Pancreas (tissue), 10 donors: ENCODE data around the gene PIGZ. TPM values are rescaled to one million over a fixed set of nuclear protein-coding genes. Genes with fewer than 3 reads are reported as not detected.
A peak's percentile ranks its signal among the peaks of the same experiment; 100 is the strongest.

ENCODE experiments used
- ATAC-seq, 4 donors: fragments of 200-7000 bp; cut with Tn5 transposase; one replicate each; pipeline versions ENCODE4 v1.8.0 to v1.9.1; 2020; ENCODE audit warnings: mild to moderate bottlenecking in 4 of 4, moderate library complexity in 4 of 4
- DNase-seq, 6 donors: peaks; one replicate each; pipeline ENCODE4 v3.0.0-alpha.2; 2020
- FAIRE-seq: peaks from 2 replicates; lab custom pipeline; 2012; peaks lifted over from hg19 to GRCh38; lab: Jason Lieb, UNC
- H3K27ac ChIP-seq, 4 donors: fragments of 200-600 bp; sonication (generic); 1 replicate in 3 of 4; 2 replicates in 1 of 4; pipeline versions ENCODE4 v1.5.0 to v1.8.0; 2020
- H3K27me3 ChIP-seq, 4 donors: fragments of 200-600 bp; one replicate each; pipeline ENCODE4 v1.8.0; 2021
- H3K36me3 ChIP-seq, 3 donors: fragments of 200-600 bp; sonication (generic) in 1 of 3; one replicate each; pipeline versions ENCODE4 v1.5.0 to v1.8.0; 2020 to 2021
- H3K4me1 ChIP-seq, 3 donors: fragments of 200-600 bp; one replicate each; pipeline ENCODE4 v1.8.0; 2021
- H3K4me3 ChIP-seq, 4 donors: fragments of 200-600 bp; sonication (generic) in 2 of 4; one replicate each; pipeline versions ENCODE4 v1.5.0 to v1.8.0; 2020 to 2021
- H3K9me3 ChIP-seq, 4 donors: fragments of 200-600 bp; one replicate each; pipeline ENCODE4 v1.8.0; 2021
- WGBS, 2 donors: extraction: QIAGEN DNeasy Blood & Tissue Kit; methylation state at CpG; one replicate each; pipeline ENCODE4 v1.1.7; 2013; 5-methylcytosine and 5-hydroxymethylcytosine counted together
- intact Hi-C, 3 donors: fragments of 100-400 bp; cut with DNase I; formaldehyde crosslinking; loops; one replicate each; pipeline versions ENCODE4 v1.11.1 to v1.14.2; 2022
- polyA plus RNA-seq, 2 donors: library from polyadenylated mRNA; stranded (reverse); fragments of 200-250 nt; gene quantifications; one replicate each; pipeline ENCODE4 v1.2.3, GENCODE V29; 2013
- total RNA-seq, 6 donors: library from RNA; stranded (reverse); fragmentation: NEBNext Ultra II Directional in 4 of 6; extraction: Animal tissue kit (Norgen Biotek cat#: 25700) in 4 of 6; gene quantifications; one replicate each; pipeline versions ENCODE4 v1.2.1 to v1.2.4, GENCODE V29; 2021 to 2023
- TF ChIP-seq, protein P1 (sequence below), 4 donors: fragments of 200-600 bp; sonication (generic) in 3 of 4; IDR thresholded peaks; one replicate each; pipeline versions ENCODE4 v1.5.0 to v1.8.0; 2021; ENCODE audit warnings: antibody characterized with exemption in 4 of 4
- donor health status: healthy with polysubstance abuse.
- donor health status: DM: no; HTN: no; CAD: no; lungs with moderate emphysema.
- donor health status: DM: no; HTN: no; CAD: no.
- donor health status: control.
- donor health status: control.
- donor health status: Bipolar disorder and iron deficiency.
- donor health status: DM: yes; HTN: yes; CAD: no.
- donor health status: DM: no; HTN: no; CAD: no.
- donor health status: DM: no; HTN: no; CAD: no.
- donor health status: DM: yes; HTN: yes; CAD: no.

Gene PIGZ
- total and polyA plus RNA-seq, 8 donors, result 1.3 to 3.8 (median 2.1) TPM

DNA sequence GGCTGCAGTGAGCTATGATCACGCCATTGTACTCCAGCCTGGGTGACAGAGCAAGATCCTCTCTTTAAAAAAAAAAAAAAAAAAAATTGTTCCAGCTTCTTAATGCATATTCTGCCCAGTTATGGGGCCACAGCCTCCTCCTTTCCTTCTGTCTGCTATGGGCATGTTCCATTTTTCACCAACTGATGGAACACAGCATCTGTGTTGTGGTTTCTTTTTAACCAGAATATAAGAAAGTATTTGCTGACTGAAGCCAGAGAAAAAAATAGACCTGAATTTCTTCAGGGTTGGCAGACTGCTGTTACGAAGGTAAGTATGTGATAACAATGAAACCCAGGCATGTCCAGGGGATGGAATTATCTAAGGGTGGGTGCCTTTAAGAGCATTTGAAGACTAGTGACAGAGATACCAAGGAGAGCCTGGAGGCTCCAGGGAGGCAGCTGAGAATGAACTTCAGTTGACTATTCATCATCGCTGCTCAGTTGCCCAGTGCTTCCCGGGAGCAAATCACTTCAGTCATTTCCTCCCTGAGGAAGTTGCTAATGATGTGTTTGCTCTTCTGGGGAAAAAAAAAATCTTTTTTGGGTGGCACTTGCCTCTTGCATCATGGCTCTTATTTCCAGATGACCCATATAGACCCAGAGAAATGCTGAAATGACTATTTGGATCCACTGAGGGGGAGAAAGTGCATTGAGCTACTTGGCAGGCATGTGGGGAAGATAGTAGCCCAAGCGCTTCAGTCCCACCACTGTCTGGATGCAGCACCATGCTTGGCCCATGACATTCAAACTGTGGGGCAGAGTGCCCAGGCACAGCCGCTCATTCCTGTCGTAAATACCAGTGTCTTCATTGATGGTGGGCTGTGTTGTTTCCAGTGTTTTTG is 40.8 kb downstream of the PIGZ start:
- H3K36me3 ChIP-seq, result peaks cover 0 to 24% (median 4%) of the 10 kb centered on the region in 3 donors

DNA sequence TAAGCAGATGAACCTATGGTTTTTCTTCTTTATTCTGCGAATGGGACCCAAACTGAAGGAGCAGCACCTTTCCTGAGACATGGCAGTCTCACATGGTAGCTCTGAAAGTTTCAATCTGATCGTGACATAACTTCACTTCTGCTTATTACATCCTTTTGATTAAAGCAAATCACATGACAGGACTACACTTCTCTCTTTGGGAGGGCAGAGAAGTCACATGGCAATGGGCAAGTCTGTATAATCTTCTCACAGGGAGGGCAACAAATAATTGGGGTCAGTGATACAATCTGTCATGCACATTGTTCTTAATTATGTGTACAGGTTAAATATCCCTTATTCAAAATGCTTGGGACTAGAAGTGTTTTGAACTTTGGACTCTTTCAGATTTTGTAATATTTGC is 47.9 kb downstream of the PIGZ start:
- TF ChIP-seq, protein P1, sequence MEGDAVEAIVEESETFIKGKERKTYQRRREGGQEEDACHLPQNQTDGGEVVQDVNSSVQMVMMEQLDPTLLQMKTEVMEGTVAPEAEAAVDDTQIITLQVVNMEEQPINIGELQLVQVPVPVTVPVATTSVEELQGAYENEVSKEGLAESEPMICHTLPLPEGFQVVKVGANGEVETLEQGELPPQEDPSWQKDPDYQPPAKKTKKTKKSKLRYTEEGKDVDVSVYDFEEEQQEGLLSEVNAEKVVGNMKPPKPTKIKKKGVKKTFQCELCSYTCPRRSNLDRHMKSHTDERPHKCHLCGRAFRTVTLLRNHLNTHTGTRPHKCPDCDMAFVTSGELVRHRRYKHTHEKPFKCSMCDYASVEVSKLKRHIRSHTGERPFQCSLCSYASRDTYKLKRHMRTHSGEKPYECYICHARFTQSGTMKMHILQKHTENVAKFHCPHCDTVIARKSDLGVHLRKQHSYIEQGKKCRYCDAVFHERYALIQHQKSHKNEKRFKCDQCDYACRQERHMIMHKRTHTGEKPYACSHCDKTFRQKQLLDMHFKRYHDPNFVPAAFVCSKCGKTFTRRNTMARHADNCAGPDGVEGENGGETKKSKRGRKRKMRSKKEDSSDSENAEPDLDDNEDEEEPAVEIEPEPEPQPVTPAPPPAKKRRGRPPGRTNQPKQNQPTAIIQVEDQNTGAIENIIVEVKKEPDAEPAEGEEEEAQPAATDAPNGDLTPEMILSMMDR (IDR thresholded peaks at IDR 0.05), result no peak
- no peaks in the 10 kb centered on the region for H3K36me3 ChIP-seq
- WGBS, 2 donors, result 69 to 71% methylated on average over 2 of the region's 2 CpGs
- DNase-seq, result no peak
- H3K4me1 ChIP-seq, result no peaks in the 10 kb centered on the region
- H3K4me3 ChIP-seq, result no peak overlapping the region
- ATAC-seq, result peak in 2 of 4 donors; percentile 29 to 40
- no peak for FAIRE-seq
- H3K27ac ChIP-seq, result no peak overlapping the region
- intact Hi-C loops, result no loop called here
- H3K9me3 ChIP-seq, result no peaks in the 10 kb centered on the region
- no peaks in the 10 kb centered on the region for H3K27me3 ChIP-seq

More for the DNA sequence above, 40.8 kb downstream of the PIGZ start:
- intact Hi-C loops, result no loop called here
- H3K4me1 ChIP-seq, result no peaks in the 10 kb centered on the region
- DNase-seq, result no peak
- FAIRE-seq, result no peak
- no peak overlapping the region for H3K4me3 ChIP-seq
- TF ChIP-seq, protein P1 (IDR thresholded peaks at IDR 0.05), result no peak
- WGBS, 2 donors, result 95 to 97% methylated on average over 7 of the region's 7 CpGs
- ATAC-seq, result peak in 1 of 4 donors; percentile 27
- H3K9me3 ChIP-seq, result no peaks in the 10 kb centered on the region
- H3K27me3 ChIP-seq, result no peaks in the 10 kb centered on the region
- H3K27ac ChIP-seq, result no peak overlapping the region

DNA sequence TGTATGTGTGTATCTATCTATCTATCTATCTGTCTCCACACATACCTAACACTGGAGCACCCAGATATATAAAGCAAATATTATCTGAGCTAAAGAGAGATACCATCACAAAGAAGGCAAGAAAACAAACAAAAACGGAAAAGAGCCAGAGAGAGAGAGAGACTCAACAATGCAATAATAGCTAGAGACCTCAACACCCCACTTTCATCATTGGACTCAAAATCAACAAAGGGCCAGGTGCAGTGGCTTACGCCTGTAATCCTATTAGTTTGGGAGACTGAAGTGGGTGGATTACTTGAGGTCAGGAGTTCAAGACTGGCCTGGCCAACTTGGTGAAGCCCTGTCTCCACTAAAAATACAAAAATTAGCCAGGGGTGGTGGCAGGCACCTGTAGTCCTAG is 49.7 kb downstream of the PIGZ start:
- H3K4me3 ChIP-seq, result no peak overlapping the region
- H3K27ac ChIP-seq, result no peak overlapping the region
- DNase-seq (no peak), FAIRE-seq (no peak), ATAC-seq (no peak)
- intact Hi-C loops, result no loop called here
- TF ChIP-seq, protein P1 (IDR thresholded peaks at IDR 0.05), result no peak
- H3K27me3 ChIP-seq, result no peaks in the 10 kb centered on the region
- 83% methylated on average over 2 of the region's 2 CpGs for WGBS, 2 donors
- no peaks in the 10 kb centered on the region for H3K9me3 ChIP-seq
- no peaks in the 10 kb centered on the region for H3K4me1 ChIP-seq
- no peaks in the 10 kb centered on the region for H3K36me3 ChIP-seq

DNA sequence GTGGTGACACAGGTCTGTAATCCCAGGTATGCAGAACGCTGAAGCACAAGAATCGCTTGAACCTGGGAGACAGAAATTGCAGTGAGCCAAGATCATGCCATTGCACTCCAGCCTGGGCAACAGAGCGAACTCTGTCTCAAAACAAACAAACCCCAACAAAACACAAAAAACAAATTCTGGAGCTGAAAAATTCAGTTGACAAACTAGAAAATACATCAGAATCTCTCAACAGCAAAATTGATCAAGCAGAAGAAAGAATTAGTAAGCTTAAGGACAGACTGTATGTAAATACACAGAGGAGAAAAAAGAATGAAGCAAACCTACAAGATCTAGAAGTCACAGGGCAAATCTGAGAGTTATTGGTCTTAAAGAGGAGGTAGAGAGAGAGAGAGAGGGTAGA is 51.6 kb downstream of the PIGZ start:
- intact Hi-C loops, result no loop called here
- ATAC-seq, result no peak
- no peak overlapping the region for H3K27ac ChIP-seq
- H3K36me3 ChIP-seq, result no peaks in the 10 kb centered on the region
- TF ChIP-seq, protein P1 (IDR thresholded peaks at IDR 0.05), result no peak
- no peak for FAIRE-seq
- WGBS, 2 donors, result 96 to 97% methylated on average over 3 of the region's 3 CpGs
- H3K27me3 ChIP-seq, result no peaks in the 10 kb centered on the region
- H3K4me3 ChIP-seq, result no peak overlapping the region
- no peaks in the 10 kb centered on the region for H3K4me1 ChIP-seq
- no peak for DNase-seq
- no peaks in the 10 kb centered on the region for H3K9me3 ChIP-seq

DNA sequence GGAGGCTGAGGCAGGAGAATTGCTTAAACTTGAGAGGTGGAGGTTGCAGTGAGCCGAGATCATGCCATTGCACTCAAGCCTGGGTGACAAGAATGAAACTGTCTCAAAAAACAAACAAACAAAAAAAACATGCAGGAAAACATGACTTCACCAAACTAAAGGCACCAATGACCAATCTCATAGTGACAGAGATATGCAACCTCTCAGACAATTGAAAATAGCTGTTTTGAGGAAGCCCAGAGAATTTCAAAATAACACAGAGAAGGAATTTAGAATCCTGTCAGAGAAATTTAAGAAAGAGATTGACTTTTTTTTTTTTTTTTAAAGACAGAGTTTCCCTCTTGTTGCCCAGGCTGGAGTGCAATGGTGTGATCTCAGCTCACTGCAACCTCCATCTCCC is 52.4 kb downstream of the PIGZ start:
- Histone ChIP-seq H3K4me1 (no peaks in the 10 kb centered on the region), H3K27ac (no peak overlapping the region), H3K4me3 (no peak overlapping the region), H3K9me3 (no peaks in the 10 kb centered on the region), H3K27me3 (no peaks in the 10 kb centered on the region), H3K36me3 (no peaks in the 10 kb centered on the region)
- 98 to 100% methylated on average over 1 of the region's 1 CpG for WGBS, 2 donors
- TF ChIP-seq, protein P1 (IDR thresholded peaks at IDR 0.05), result no peak
- ATAC-seq (no peak), DNase-seq (no peak), FAIRE-seq (no peak)
- intact Hi-C loops, result no loop called here
